ENCODE data around the gene ACTL6B.

GRCh38 chr7:100620804-100621203 is 35.4 kb downstream of the ACTL6B start:
- no peak for TF ChIP-seq CTCF (conservative IDR thresholded peaks at IDR 0.05; ENCODE audit: low read depth, low read length)
- TF ChIP-seq EZH2 (IDR thresholded peaks at IDR 0.05; ENCODE audit: low read length, unreplicated experiment): no peak
- no peak for TF ChIP-seq EZH2phosphoT487 (IDR thresholded peaks at IDR 0.05; ENCODE audit: borderline replicate concordance, low read length)

Data from PC-3 (cell line).